NCI-H2196 (cell line): ENCODE results near the gene SLC16A1.
"Not testable (repeated sequence)": the region's sequence is repeated elsewhere in the genome, so short reads cannot be mapped to it uniquely, and the experiment has no call there.

Experiments used
- DNase-seq: peaks from one replicate; lab custom pipeline; 2025; ENCODE audit not compliant: unreplicated experiment; lab: John Stamatoyannopoulos, UW

SLC16A1 gene

GRCh38 chr1:112888630-112889029, 67.4 kb downstream of the SLC16A1 start:
- DNase-seq: no peak

GRCh38 chr1:112887599-112888283, 68.3 kb downstream of the SLC16A1 start:
- no peak for DNase-seq

- not testable (repeated sequence) for DNase-seq
These were observed 71.0 kb downstream of the SLC16A1 start for GRCh38 chr1:112884996-112885395.

- DNase-seq: no peak
These were observed 73.7 kb downstream of the SLC16A1 start for GRCh38 chr1:112882271-112882744.

GRCh38 chr1:112881742-112882127, 74.3 kb downstream of the SLC16A1 start:
- no peak for DNase-seq

- no peak for DNase-seq
These were observed 76.2 kb downstream of the SLC16A1 start for GRCh38 chr1:112879834-112880233.

- no peak for DNase-seq
These were observed 77.7 kb downstream of the SLC16A1 start for GRCh38 chr1:112878321-112878720.

GRCh38 chr1:112877750-112878149, 78.2 kb downstream of the SLC16A1 start:
- no peak for DNase-seq

GRCh38 chr1:112876315-112876714, 79.7 kb downstream of the SLC16A1 start:
- DNase-seq: no peak

GRCh38 chr1:112872551-112872962, 83.4 kb downstream of the SLC16A1 start:
- no peak for DNase-seq

- no peak for DNase-seq
These were observed 84.9 kb downstream of the SLC16A1 start for GRCh38 chr1:112870887-112871646.

GRCh38 chr1:112869895-112870294, 86.1 kb downstream of the SLC16A1 start:
- DNase-seq: no peak

GRCh38 chr1:112868191-112868590, 87.8 kb downstream of the SLC16A1 start:
- no peak for DNase-seq

GRCh38 chr1:112866981-112867380, 89.0 kb downstream of the SLC16A1 start:
- no peak for DNase-seq

- DNase-seq: no peak
These were observed 89.8 kb downstream of the SLC16A1 start for GRCh38 chr1:112866151-112866550.

- DNase-seq: no peak
These were observed 93.1 kb downstream of the SLC16A1 start for GRCh38 chr1:112862753-112863426.
